Type B pancreatic cell (in vitro differentiated cells): ENCODE measurements around the gene RPP25. TPM values are rescaled to one million over a fixed set of nuclear protein-coding genes. Genes with fewer than 3 reads are reported as not detected.

ENCODE experiments used
- DNase-seq: peaks from one replicate; pipeline ENCODE4 v3.0.0; 2021; ENCODE audit warnings: mixed read lengths; ENCODE audit not compliant: unreplicated experiment; ENCODE audit errors: extremely low spot score
- H3K27ac Mint-ChIP-seq: 2 replicates; pipeline ENCODE4 v1.8.0; 2021; ENCODE audit warnings: mild to moderate bottlenecking, mixed read lengths
- H3K27me3 Mint-ChIP-seq: 2 replicates; pipeline ENCODE4 v1.8.0; 2021; ENCODE audit warnings: mixed read lengths
- H3K36me3 Mint-ChIP-seq: 2 replicates; pipeline ENCODE4 v1.8.0; 2021; ENCODE audit warnings: mixed read lengths
- H3K4me1 Mint-ChIP-seq: one replicate; pipeline ENCODE4 v1.8.0; 2021; ENCODE audit warnings: mixed read lengths; ENCODE audit not compliant: unreplicated experiment
- H3K4me3 Mint-ChIP-seq: 2 replicates; pipeline ENCODE4 v1.8.0; 2021; ENCODE audit warnings: mild to moderate bottlenecking, mixed read lengths
- H3K9me3 Mint-ChIP-seq: 2 replicates; pipeline ENCODE4 v1.8.0; 2021; ENCODE audit warnings: mixed read lengths
- total RNA-seq: library from RNA; stranded (reverse); gene quantifications from 2 replicates; pipeline ENCODE4 v1.2.1, GENCODE V29; 2021; ENCODE audit warnings: low replicate concordance
- TF ChIP-seq, protein P1 (sequence below): fragments of 200-600 bp; sonication (generic); conservative IDR thresholded peaks from 2 replicates; pipeline ENCODE4 v1.5.0; 2021; ENCODE audit warnings: antibody characterized with exemption, mild to moderate bottlenecking

The RPP25 gene
- total RNA-seq, 1 donor from 2014 or later = 9.9 TPM

DNA sequence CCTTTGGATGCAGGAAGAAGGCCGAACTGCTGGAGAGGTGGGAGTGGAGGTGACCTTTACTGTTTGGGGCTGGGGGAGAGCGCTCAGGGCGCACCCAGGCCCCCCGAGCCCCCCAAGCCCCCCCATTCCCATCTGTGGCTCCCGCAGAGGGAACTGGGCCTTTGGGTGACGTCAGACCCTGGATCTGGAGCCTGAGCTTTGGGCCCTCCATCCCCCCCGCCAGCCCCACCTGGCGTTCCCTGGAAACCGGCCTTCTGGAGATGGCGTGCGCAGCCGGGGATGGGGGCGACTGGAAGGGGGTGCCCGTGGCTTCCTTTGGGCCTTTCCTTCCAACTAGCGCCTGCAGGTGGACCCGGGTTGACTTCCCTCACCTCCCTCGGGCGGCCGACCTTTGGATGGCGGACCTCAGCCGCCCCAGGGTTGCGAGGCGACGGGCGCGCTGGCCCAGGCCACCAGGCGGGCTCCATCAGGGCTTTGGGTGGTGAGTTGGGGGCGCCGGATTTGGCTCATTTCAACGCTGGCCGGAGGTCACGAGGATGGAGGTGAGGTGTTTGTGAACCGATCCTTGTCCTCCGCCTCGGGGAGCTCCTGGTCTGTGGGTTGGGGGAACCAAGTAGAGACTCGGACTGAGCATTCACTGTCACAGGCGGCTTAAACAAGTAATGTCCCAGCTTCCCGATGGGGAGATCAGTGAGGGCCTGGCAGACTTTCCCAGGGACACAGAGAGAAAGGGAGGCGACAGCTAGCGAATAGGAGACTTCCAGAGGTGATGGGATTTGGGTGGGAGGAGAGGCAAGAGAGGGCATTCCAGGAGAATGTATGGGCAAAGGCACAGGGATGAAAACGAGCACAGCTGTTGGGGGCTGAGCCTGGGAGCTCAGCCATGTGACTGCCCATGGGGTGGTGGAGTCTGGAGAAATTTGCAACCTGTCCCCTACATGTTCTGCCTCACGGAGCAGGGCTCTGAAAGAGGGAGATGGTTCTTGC, 39.5 kb upstream of the RPP25 start:
- peaks cover 15% of the 10 kb centered on the region for H3K4me1 Mint-ChIP-seq
- no peaks in the 10 kb centered on the region for H3K9me3 Mint-ChIP-seq
- H3K4me3 Mint-ChIP-seq = peak overlapping the region; percentile 86
- peak overlapping the region; percentile 73 for H3K27ac Mint-ChIP-seq
- TF ChIP-seq, protein P1, sequence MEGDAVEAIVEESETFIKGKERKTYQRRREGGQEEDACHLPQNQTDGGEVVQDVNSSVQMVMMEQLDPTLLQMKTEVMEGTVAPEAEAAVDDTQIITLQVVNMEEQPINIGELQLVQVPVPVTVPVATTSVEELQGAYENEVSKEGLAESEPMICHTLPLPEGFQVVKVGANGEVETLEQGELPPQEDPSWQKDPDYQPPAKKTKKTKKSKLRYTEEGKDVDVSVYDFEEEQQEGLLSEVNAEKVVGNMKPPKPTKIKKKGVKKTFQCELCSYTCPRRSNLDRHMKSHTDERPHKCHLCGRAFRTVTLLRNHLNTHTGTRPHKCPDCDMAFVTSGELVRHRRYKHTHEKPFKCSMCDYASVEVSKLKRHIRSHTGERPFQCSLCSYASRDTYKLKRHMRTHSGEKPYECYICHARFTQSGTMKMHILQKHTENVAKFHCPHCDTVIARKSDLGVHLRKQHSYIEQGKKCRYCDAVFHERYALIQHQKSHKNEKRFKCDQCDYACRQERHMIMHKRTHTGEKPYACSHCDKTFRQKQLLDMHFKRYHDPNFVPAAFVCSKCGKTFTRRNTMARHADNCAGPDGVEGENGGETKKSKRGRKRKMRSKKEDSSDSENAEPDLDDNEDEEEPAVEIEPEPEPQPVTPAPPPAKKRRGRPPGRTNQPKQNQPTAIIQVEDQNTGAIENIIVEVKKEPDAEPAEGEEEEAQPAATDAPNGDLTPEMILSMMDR = no peak
- no peak for DNase-seq
- H3K27me3 Mint-ChIP-seq = peaks cover 29% of the 10 kb centered on the region
- peaks cover 4% of the 10 kb centered on the region for H3K36me3 Mint-ChIP-seq

DNA sequence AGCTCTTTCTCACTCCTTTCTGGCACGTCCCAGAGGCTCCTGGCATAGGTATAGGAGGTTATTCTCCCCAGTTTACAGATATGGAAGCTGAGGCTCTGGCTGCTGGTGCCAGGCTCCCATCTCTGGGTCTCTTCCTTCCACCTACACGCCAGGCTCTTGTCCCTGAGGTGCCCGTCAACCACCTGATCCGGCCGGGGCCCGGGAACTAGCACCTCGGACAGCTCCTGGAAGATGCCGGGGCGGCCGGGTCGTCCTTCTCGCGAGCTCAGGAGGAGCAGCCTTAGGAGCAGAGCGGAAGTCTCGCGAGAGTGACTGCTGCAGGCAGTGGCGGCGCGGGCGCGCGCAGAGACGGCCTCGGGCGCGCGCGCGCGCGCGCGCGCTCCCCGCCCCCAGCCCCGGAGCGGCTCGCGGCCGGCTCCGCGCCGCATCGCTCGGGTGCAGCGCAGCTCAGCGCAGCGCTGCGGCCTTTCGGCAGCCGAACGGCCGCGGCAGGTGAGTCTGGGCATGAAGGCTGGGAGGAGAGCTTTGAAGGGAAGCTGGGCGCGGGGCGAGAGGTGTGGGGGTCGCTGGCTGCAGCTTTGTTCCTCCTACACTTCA, 38.7 kb upstream of the RPP25 start, which contains the start of gene SCAMP5:
Gene SCAMP5, plus strand, starts transcription at position 382 of the 597 bp plus-strand sequence. CDS start 16,277 bp downstream, outside the sequence.
- Mint-ChIP-seq H3K27me3 (peaks cover 34% of the 10 kb centered on the region), H3K9me3 (no peaks in the 10 kb centered on the region), H3K4me3 (peak within 1 kb of the TSS; percentile 86), H3K27ac (peak within 1 kb of the TSS; percentile 73), H3K4me1 (peaks cover 15% of the 10 kb centered on the region), H3K36me3 (peaks cover 4% of the 10 kb centered on the region)
- peak; percentile 97 for DNase-seq
- TF ChIP-seq, protein P1 = no peak

DNA sequence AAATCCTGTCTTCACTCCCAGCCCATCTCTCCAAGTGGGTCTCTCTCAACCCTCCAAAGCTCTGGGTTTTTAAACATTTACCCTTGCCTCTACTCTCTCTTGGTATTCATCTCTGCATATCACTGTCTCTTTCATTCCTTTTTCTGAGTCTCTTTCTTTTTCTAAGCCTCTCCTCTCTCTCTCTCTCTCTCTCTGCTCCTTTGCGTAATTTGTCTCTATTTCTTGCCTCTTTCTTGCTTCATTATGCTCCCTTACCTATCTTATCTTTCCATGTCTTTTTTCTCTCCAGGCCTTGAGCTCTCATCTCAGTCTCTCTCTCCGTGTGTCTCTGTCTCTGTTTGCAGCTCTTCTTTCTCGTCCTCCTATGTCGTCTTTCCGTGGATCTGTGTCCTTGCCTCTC, 38.1 kb upstream of the RPP25 start:
- no peak for DNase-seq
- Mint-ChIP-seq H3K27ac (no peak overlapping the region), H3K36me3 (peaks cover 4% of the 10 kb centered on the region), H3K9me3 (no peaks in the 10 kb centered on the region), H3K27me3 (peaks cover 37% of the 10 kb centered on the region), H3K4me1 (peaks cover 15% of the 10 kb centered on the region), H3K4me3 (peak overlapping the region; percentile 86)
- TF ChIP-seq, protein P1 = no peak

DNA sequence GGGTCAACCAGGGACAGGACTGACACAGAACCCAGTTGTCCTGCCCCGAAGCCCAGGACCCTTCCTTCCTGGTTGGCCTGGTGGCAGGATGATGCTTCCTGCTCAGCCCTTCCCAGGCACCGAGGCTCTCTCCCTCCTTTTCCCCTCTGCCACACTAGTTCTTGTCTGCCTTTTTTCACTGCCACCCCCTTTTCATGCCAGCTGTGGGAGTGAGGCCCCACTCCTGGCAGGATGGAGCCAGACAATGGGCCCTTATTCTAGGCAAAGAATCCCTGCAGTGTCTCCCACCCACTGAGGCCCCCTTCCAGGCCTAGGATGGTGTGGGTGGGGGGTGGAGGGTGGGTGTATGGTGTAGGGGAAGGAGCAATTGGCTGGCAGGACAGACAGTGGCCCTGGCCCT, 37.7 kb upstream of the RPP25 start:
- Mint-ChIP-seq H3K4me3 (no peak overlapping the region), H3K36me3 (peaks cover 4% of the 10 kb centered on the region), H3K27me3 (peaks cover 42% of the 10 kb centered on the region), H3K27ac (no peak overlapping the region), H3K4me1 (peaks cover 15% of the 10 kb centered on the region), H3K9me3 (no peaks in the 10 kb centered on the region)
- TF ChIP-seq, protein P1 = no peak
- DNase-seq = no peak

DNA sequence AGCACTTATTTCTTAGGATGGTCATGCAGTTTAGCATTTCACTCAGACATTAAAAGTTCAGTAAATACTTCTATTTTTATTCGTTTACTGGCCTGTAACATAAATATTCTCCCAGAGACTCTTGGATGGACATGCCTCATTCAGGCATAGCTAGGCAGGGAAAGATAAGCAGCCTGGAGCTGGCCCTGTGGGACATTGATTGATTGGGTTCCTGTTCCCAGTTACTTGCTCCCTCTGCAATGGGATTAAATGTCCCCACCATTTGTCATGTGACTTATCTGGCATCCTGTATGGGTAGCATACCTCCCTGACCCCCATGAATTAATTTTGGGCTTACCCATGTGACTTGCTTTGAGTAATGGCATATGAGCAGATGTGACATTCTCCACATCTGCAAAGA, 36.0 kb upstream of the RPP25 start:
- no peak for DNase-seq
- Mint-ChIP-seq H3K4me3 (no peak overlapping the region), H3K36me3 (peaks cover 4% of the 10 kb centered on the region), H3K4me1 (peaks cover 15% of the 10 kb centered on the region), H3K9me3 (no peaks in the 10 kb centered on the region), H3K27ac (no peak overlapping the region), H3K27me3 (peaks cover 40% of the 10 kb centered on the region)
- TF ChIP-seq, protein P1 = no peak
